Cardiac muscle cell (in vitro differentiated cells and primary cell): ENCODE measurements around the gene PUS7L. TPM values are rescaled to one million over a fixed set of nuclear protein-coding genes. Genes with fewer than 3 reads are reported as not detected.

Experiments used
- DNase-seq, 2 donors: peaks; one replicate each; pipeline versions ENCODE4 v3.0.0 to v3.0.0-alpha.2; 2010 to 2017; ENCODE audit warnings: low read depth in 1 of 2, low spot score in 1 of 2
- H3K27ac ChIP-seq: fragments of 200-600 bp; sonication (generic); 2 replicates; pipeline ENCODE4 v1.5.1; 2016
- H3K27me3 ChIP-seq: fragments of 200-600 bp; sonication (generic); 2 replicates; pipeline ENCODE4 v1.6.0; 2016; ENCODE audit warnings: control low read depth
- H3K36me3 ChIP-seq: fragments of 200-600 bp; sonication (generic); 2 replicates; pipeline ENCODE4 v1.5.1; 2016; ENCODE audit warnings: control low read depth
- H3K4me1 ChIP-seq: fragments of 200-600 bp; sonication (generic); 2 replicates; pipeline ENCODE4 v1.8.1; 2017; ENCODE audit warnings: low read depth, mild to moderate bottlenecking, mixed run types
- H3K4me3 ChIP-seq: fragments of 200-600 bp; sonication (generic); 2 replicates; pipeline ENCODE4 v1.5.1; 2016; ENCODE audit warnings: mild to moderate bottlenecking
- H3K9me3 ChIP-seq: fragments of 200-600 bp; sonication (generic); 2 replicates; pipeline ENCODE4 v1.5.1; 2017; ENCODE audit warnings: low read depth, mild to moderate bottlenecking, control low read depth
- polyA plus RNA-seq: library from polyadenylated mRNA; unstranded; fragments of >200 nt; fragmentation: Nextera tagmentation; extraction: Ambion mirVana; gene quantifications from 2 replicates; pipeline ENCODE4 v1.2.1, GENCODE V29; 2016
- total RNA-seq: library from RNA; depleted of rRNA; stranded (reverse); fragments of >200 nt; gene quantifications from 2 replicates; pipeline ENCODE4 v1.2.3, GENCODE V29; 2016
- TF ChIP-seq, protein P1 (sequence below): IDR thresholded peaks from 2 replicates; pipeline ENCODE4 v1.5.1; 2012; ENCODE audit warnings: low read depth, mild to moderate bottlenecking, low read length

The PUS7L gene
- total and polyA plus RNA-seq, 2 experiments from 2014 or later: 1.1 TPM; not detected in 1

DNA sequence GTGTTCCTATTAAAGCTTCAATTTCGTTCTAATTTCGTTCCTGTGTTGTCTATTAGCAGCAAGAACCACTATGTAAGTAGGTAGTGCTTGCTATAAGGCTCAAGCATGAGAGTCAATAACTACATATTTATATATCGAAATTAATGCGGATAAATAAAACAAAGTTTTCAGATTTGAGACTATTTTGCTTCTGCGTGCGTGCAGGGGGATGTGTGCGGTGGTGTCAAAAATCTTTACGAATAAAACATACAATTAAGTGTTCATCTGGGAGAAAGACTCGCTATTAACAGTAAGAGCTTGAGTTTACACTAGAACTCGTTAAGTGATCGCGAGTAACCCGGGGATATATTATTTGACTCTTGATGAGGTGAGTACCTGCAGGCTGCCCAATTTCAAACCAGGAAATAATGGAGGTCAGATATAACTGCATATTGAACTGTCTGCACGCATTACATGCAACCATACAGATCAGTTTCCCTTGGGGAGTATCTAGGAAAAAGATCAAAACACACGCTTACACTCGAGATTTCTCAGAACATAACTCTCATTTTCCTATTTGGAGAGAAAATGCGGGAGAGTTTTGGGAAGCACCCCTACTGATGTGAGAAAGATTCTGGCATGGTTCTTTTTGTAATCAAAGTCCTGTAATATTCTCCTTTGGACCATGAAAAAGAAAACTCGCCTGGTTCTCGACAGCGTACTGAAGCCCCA lies 46.7 kb upstream of the PUS7L start:
- TF ChIP-seq, protein P1, sequence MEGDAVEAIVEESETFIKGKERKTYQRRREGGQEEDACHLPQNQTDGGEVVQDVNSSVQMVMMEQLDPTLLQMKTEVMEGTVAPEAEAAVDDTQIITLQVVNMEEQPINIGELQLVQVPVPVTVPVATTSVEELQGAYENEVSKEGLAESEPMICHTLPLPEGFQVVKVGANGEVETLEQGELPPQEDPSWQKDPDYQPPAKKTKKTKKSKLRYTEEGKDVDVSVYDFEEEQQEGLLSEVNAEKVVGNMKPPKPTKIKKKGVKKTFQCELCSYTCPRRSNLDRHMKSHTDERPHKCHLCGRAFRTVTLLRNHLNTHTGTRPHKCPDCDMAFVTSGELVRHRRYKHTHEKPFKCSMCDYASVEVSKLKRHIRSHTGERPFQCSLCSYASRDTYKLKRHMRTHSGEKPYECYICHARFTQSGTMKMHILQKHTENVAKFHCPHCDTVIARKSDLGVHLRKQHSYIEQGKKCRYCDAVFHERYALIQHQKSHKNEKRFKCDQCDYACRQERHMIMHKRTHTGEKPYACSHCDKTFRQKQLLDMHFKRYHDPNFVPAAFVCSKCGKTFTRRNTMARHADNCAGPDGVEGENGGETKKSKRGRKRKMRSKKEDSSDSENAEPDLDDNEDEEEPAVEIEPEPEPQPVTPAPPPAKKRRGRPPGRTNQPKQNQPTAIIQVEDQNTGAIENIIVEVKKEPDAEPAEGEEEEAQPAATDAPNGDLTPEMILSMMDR: no peak
- Histone ChIP-seq H3K36me3 (peaks cover 23% of the 10 kb centered on the region), H3K4me3 (peak overlapping the region; percentile 90), H3K27ac (peak overlapping the region; percentile 97), H3K4me1 (peaks cover 9% of the 10 kb centered on the region), H3K27me3 (peaks cover 1% of the 10 kb centered on the region), H3K9me3 (no peaks in the 10 kb centered on the region)
- DNase-seq: peak; percentile 3 to 24

DNA sequence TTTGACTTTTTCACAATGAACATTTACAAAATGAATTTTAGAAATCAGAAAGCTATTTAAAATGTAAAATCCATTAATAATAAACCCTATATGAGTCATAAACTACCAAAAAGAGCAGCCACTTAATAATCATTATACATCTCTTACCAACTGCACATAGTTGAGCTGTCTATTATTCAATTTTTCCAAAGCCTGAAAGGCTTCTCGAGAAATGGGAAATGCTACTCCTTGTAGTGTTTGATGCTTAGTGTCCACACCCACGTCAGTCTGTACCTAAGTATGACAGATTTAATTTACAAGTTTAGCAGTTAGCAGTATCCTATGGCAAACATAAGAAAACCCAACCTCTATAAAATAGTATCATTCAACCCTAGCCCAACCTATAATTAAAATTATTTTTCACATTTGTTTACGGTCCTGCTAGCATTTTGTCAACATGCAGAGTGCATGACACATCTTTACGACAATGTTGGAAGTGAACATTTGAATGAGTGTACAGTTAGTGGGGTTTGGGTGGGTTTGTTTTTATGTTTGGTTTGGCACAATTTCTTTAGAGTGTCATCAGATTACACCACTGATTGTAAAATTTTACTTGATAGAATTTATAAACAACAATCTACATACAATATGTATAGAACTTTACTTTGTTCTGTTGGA lies 39.1 kb upstream of the PUS7L start:
- Histone ChIP-seq H3K27ac (no peak overlapping the region), H3K27me3 (no peaks in the 10 kb centered on the region), H3K9me3 (no peaks in the 10 kb centered on the region), H3K36me3 (peaks cover 70% of the 10 kb centered on the region), H3K4me3 (no peak overlapping the region), H3K4me1 (no peaks in the 10 kb centered on the region)
- DNase-seq: no peak
- TF ChIP-seq, protein P1: no peak

DNA sequence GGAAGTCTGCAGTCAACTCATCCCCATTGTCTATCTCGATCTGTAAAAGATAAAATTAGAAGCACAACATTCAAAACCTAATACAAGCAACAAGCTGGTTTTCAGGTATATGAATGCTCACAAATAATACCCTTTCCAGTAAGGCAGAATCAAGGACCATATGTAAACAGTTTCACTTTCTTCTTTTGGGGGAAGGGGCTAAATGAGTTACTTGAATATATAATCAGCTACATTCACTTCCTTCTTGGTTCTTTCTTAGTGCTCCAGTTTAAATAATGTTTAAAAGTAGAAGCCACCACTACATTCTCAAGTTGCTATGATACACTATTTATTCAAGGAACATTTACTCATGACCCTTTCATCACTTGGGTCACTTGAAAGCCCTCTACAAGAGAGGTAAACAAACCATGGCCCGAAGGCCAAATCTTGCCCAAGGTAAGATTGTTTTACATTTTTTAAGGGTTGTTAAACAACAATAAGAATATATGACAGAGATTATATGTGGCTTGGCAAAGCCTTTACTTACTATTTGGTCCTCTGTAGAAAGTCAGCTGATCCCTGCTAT lies 37.2 kb upstream of the PUS7L start:
- H3K4me1 ChIP-seq: no peaks in the 10 kb centered on the region

DNA sequence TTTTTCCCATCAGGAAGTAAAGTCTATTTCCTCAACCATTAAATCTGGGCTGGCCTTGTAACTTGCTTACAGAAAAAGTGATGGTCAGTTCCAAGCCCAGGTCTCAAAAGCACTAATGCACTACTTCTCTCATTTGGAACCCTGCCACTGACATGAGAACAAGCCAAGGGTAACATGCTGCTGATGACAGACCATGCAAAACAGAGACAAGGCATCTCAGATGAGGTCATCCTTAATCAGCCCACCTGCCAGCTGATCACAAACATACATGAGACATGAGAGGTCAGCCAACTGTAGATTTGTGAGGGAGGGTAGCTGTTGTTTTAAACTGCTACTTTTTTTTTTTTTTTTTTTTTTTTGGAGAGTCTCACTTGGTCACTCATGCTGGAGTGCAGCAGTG lies 31.4 kb upstream of the PUS7L start:
- peak in 1 of 2 donors; percentile 39 for DNase-seq
- Histone ChIP-seq H3K9me3 (no peaks in the 10 kb centered on the region), H3K4me3 (no peak overlapping the region), H3K27ac (no peak overlapping the region), H3K36me3 (no peaks in the 10 kb centered on the region), H3K27me3 (no peaks in the 10 kb centered on the region), H3K4me1 (no peaks in the 10 kb centered on the region)
- TF ChIP-seq, protein P1: no peak

More for the DNA sequence above, 37.2 kb upstream of the PUS7L start:
- Histone ChIP-seq H3K27ac (no peak overlapping the region), H3K36me3 (peaks cover 58% of the 10 kb centered on the region), H3K4me3 (no peak overlapping the region), H3K27me3 (no peaks in the 10 kb centered on the region), H3K9me3 (no peaks in the 10 kb centered on the region)
- TF ChIP-seq, protein P1: no peak
- DNase-seq: no peak

DNA sequence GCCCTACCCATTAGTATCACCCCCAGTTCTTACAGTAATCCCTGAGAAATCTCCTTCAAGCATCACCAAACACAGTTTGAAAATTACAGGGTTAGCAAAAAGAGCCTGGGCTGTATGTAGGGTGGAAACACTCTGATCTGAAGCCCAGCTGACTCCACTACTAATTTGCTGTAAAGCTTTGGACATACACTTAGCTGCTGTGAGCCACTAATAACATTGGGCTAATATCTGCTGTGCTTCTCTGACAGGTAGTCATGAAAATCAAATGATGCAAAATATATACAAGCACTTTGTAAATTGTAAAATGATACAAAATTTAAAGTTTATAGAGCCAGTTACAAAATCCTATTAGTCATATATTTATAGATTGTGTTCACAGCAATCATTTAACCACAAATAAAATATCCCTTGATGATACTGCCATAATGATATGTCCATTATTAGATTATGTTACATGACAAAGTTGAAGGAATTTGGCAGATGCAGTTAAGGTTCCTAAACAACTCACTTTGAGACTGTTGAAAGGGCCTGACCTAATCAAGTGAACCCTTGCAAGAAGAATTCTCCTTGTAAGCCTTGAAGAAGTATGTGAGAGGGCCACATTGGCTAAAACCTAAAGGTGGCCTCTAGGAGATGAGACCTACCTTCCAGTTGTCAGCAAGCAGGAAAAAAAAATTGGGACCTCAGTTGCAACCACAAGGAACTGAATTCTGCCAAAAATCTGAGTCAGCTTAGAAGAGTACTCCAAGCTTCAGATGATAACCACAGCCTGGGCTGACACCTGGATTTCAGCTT lies 28.5 kb upstream of the PUS7L start:
- no peak for DNase-seq

More for the DNA sequence above, 28.5 kb upstream of the PUS7L start:
- no peaks in the 10 kb centered on the region for H3K4me1 ChIP-seq
- H3K9me3 ChIP-seq: no peaks in the 10 kb centered on the region
- H3K4me3 ChIP-seq: no peak overlapping the region
- H3K27me3 ChIP-seq: no peaks in the 10 kb centered on the region
- H3K36me3 ChIP-seq: no peaks in the 10 kb centered on the region
- no peak overlapping the region for H3K27ac ChIP-seq
- TF ChIP-seq, protein P1: no peak
